Body of pancreas (tissue), 4 donors: ENCODE measurements around the gene RAB11A.

ENCODE experiments used
- POLR2A ChIP-seq, 3 donors: fragments of 450-650 bp; IDR thresholded peaks; one replicate each; pipeline ENCODE4 v1.6.1; 2016; ENCODE audit warnings: antibody characterized with exemption in 3 of 3, mild to moderate bottlenecking in 2 of 3
- TF ChIP-seq, protein P1 (sequence below), 7 experiments: fragments of 450-650 bp in 4 of 7; fragments of 200-600 bp in 3 of 7; sonication (generic) in 3 of 7; IDR thresholded peaks; one replicate each; pipeline ENCODE4 v1.5.1; 2016 to 2019; ENCODE audit warnings: antibody characterized with exemption in 7 of 7

DNA sequence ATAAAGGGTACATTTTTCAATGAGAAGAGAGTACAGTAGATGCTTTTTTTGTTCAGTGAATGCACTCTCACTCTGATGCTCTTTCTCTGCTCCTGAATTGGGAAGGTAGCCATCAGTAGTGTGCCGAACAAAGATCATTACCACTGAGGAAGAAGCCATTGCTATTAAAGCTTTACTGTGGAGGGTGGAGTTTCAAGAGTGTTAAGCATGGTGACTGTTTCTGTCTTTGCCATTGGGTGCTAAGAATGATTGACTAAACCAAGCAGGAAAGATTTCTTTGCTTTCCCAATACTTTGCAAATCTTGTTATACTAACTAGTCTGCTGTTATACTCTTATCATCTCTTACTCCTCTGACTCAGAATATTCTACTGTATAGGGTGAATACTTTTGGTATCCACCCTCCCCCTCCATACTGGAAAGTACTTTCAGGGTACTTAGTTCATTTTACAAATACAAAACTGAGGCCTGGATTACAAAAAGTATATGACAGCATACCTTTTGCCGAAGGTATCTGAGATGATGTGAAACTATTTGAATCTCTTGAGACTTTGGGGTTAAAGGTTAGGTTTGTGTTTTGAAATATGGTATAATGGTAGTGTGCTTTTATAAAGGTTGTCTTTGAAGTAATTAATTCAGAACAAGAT lies 1.7 kb downstream of the RAB11A start:
- TF ChIP-seq, protein P1, sequence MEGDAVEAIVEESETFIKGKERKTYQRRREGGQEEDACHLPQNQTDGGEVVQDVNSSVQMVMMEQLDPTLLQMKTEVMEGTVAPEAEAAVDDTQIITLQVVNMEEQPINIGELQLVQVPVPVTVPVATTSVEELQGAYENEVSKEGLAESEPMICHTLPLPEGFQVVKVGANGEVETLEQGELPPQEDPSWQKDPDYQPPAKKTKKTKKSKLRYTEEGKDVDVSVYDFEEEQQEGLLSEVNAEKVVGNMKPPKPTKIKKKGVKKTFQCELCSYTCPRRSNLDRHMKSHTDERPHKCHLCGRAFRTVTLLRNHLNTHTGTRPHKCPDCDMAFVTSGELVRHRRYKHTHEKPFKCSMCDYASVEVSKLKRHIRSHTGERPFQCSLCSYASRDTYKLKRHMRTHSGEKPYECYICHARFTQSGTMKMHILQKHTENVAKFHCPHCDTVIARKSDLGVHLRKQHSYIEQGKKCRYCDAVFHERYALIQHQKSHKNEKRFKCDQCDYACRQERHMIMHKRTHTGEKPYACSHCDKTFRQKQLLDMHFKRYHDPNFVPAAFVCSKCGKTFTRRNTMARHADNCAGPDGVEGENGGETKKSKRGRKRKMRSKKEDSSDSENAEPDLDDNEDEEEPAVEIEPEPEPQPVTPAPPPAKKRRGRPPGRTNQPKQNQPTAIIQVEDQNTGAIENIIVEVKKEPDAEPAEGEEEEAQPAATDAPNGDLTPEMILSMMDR (IDR thresholded peaks at IDR 0.05) = no peak
- TF ChIP-seq POLR2A (IDR thresholded peaks at IDR 0.05) = no peak
